HG02938 (cell line): ENCODE results near the gene PDIK1L.

Experiments used
- ATAC-seq: cut with Tn5 transposase; IDR thresholded peaks from one replicate; pipeline ENCODE4 v1.9.1; 2021; ENCODE audit warnings: mild to moderate bottlenecking, moderate library complexity; ENCODE audit not compliant: unreplicated experiment

The PDIK1L gene

GRCh38 chr1:26153966-26154532 lies 42.4 kb downstream of the PDIK1L start:
- no peak for ATAC-seq

- no peak for ATAC-seq
Measured at GRCh38 chr1:26154750-26155149, 43.1 kb downstream of the PDIK1L start.

- ATAC-seq, result no peak
Measured at GRCh38 chr1:26155370-26156284, 44.0 kb downstream of the PDIK1L start.

GRCh38 chr1:26156285-26157038 lies 44.8 kb downstream of the PDIK1L start:
- ATAC-seq, result no peak

GRCh38 chr1:26158271-26158907 lies 46.8 kb downstream of the PDIK1L start:
- no peak for ATAC-seq

- no peak for ATAC-seq
Measured at GRCh38 chr1:26158908-26159742, 47.5 kb downstream of the PDIK1L start, which contains the start of gene FAM110D. FAM110D (plus strand) TSS chr1:26159079; CDS start chr1:26161292, 2,213 bp downstream.

- ATAC-seq, result no peak
Measured at GRCh38 chr1:26159743-26160039, 48.1 kb downstream of the PDIK1L start.

- no peak for ATAC-seq
Measured at GRCh38 chr1:26160527-26161414, 49.1 kb downstream of the PDIK1L start.

- ATAC-seq, result no peak
Measured at GRCh38 chr1:26161415-26162219, 50.0 kb downstream of the PDIK1L start.

GRCh38 chr1:26162220-26162709 lies 50.6 kb downstream of the PDIK1L start:
- no peak for ATAC-seq

- no peak for ATAC-seq
Measured at GRCh38 chr1:26163684-26164035, 52.0 kb downstream of the PDIK1L start.

GRCh38 chr1:26164036-26164860 lies 52.6 kb downstream of the PDIK1L start:
- no peak for ATAC-seq

GRCh38 chr1:26164861-26165842 lies 53.5 kb downstream of the PDIK1L start:
- ATAC-seq, result no peak

- ATAC-seq, result no peak
Measured at GRCh38 chr1:26166719-26167281, 55.2 kb downstream of the PDIK1L start.

GRCh38 chr1:26168410-26169197 lies 57.0 kb downstream of the PDIK1L start, which contains the start of gene C1orf232:
C1orf232 (minus strand) TSS chr1:26168963; CDS start chr1:26168499, 464 bp downstream.
- ATAC-seq, result no peak
